H1 (cell line): ENCODE data around the gene DNA2. TPM values are rescaled to one million over a fixed set of nuclear protein-coding genes. Genes with fewer than 3 reads are reported as not detected.

ENCODE experiments used
- CTCF ChIA-PET: fragments of 300-600 bp; sonication (Branson Sonifier 250); formaldehyde crosslinking; loops from one replicate; lab custom pipeline; 2021; ENCODE audit not compliant: partially characterized antibody; lab: Charles Lee
- POLR2A ChIA-PET: fragments of 300-600 bp; sonication (Branson Sonifier 250); formaldehyde crosslinking; loops from one replicate; lab custom pipeline; 2021; ENCODE audit warnings: inconsistent platforms; ENCODE audit not compliant: partially characterized antibody; lab: Charles Lee
- DNase-seq, 2 experiments: peaks; one replicate each; pipeline versions ENCODE4 v3.0.0 to v3.0.0-alpha.2; 2010 to 2022; ENCODE audit warnings: low spot score in 2 of 2, low read depth in 1 of 2, mixed read lengths in 1 of 2
- FAIRE-seq: peaks from 2 replicates; lab custom pipeline; 2011; peaks lifted over from hg19 to GRCh38; lab: Jason Lieb, UNC
- H2AFZ ChIP-seq: 2 replicates; pipeline ENCODE4 v1.8.1; 2012; ENCODE audit warnings: low read length, inconsistent platforms
- H2AK5ac ChIP-seq: 2 replicates; pipeline ENCODE4 v1.6.1; 2013; ENCODE audit warnings: low read depth, low read length
- H2BK120ac ChIP-seq: replicated peaks from 2 replicates; pipeline ENCODE3; 2013; ENCODE audit warnings: low read depth, low read length, inconsistent platforms
- H2BK12ac ChIP-seq: 2 replicates; pipeline ENCODE4 v1.6.1; 2013; ENCODE audit warnings: low read depth, low read length
- H2BK15ac ChIP-seq: 2 replicates; pipeline ENCODE4 v1.6.1; 2013; ENCODE audit warnings: low read length
- H2BK20ac ChIP-seq: 2 replicates; pipeline ENCODE4 v1.6.1; 2013; ENCODE audit warnings: low read length
- H2BK5ac ChIP-seq: 2 replicates; pipeline ENCODE4 v1.6.1; 2013; ENCODE audit warnings: low read depth, low read length
- H3K14ac ChIP-seq: 2 replicates; pipeline ENCODE4 v1.6.1; 2013; ENCODE audit warnings: inconsistent platforms; ENCODE audit not compliant: insufficient read length
- H3K18ac ChIP-seq: 2 replicates; pipeline ENCODE4 v1.6.1; 2013; ENCODE audit warnings: low read length; ENCODE audit errors: extremely low read depth
- H3K23ac ChIP-seq: 2 replicates; pipeline ENCODE4 v1.6.1; 2013; ENCODE audit warnings: inconsistent platforms; ENCODE audit not compliant: insufficient read length
- H3K23me2 ChIP-seq: 2 replicates; pipeline ENCODE4 v1.6.1; 2013; ENCODE audit warnings: low read depth, low read length
- H3K27ac ChIP-seq: 2 replicates; pipeline ENCODE4 v1.6.1; 2011; ENCODE audit warnings: low read depth, low read length, inconsistent platforms
- H3K27me3 ChIP-seq, 4 experiments: replicated peaks in 1 of 4; 1 replicate in 1 of 4; 2 replicates in 3 of 4; pipeline versions ENCODE4 v1.6.1 to v1.8.1; 2011 to 2013; ENCODE audit warnings: low read length in 3 of 4, mild to moderate bottlenecking in 3 of 4, inconsistent platforms in 2 of 4, mixed read lengths in 2 of 4, moderate library complexity in 1 of 4; ENCODE audit not compliant: control insufficient read depth in 3 of 4, insufficient read depth in 3 of 4; ENCODE audit errors: extremely low read depth in 1 of 4
- H3K36me3 ChIP-seq, 4 experiments: 2 replicates each; pipeline versions ENCODE4 v1.6.1 to v1.8.1; 2011 to 2013; ENCODE audit warnings: mild to moderate bottlenecking in 4 of 4, low read length in 3 of 4, moderate library complexity in 2 of 4, control low read depth in 1 of 4, inconsistent platforms in 1 of 4; ENCODE audit not compliant: insufficient read depth in 4 of 4, control insufficient read depth in 2 of 4
- H3K4ac ChIP-seq: replicated peaks from 2 replicates; pipeline ENCODE3; 2013; ENCODE audit warnings: low read length, low read depth, mixed read lengths, inconsistent platforms; ENCODE audit not compliant: insufficient read length
- H3K4me1 ChIP-seq, 4 experiments: replicated peaks in 1 of 4; 1 replicate in 1 of 4; 2 replicates in 3 of 4; pipeline versions ENCODE4 v1.6.1 to v1.8.1; 2011 to 2013; ENCODE audit warnings: low read length in 3 of 4, inconsistent platforms in 2 of 4, mixed read lengths in 1 of 4; ENCODE audit not compliant: insufficient read depth in 4 of 4, control insufficient read depth in 3 of 4
- H3K4me2 ChIP-seq, 2 experiments: 2 replicates each; pipeline versions ENCODE4 v1.6.1 to v1.8.1; 2011 to 2013; ENCODE audit warnings: low read depth in 2 of 2, low read length in 2 of 2, control low read depth in 1 of 2, inconsistent platforms in 1 of 2, mild to moderate bottlenecking in 1 of 2; ENCODE audit not compliant: insufficient read depth in 1 of 2
- H3K4me3 ChIP-seq, 4 experiments: fragments of 200-600, 300-600 bp in 1 of 4; sonication (generic), shearing (Covaris generic), sonication (Bioruptor Twin) in 1 of 4; 2 replicates each; pipeline versions ENCODE4 v1.5.1 to v1.8.1; 2011 to 2016; ENCODE audit warnings: low read length in 4 of 4, low read depth in 3 of 4, control low read depth in 2 of 4, inconsistent platforms in 2 of 4, mild to moderate bottlenecking in 2 of 4, mixed read lengths in 1 of 4, moderate library complexity in 1 of 4; ENCODE audit not compliant: insufficient read depth in 2 of 4; ENCODE audit errors: extremely low read depth in 1 of 4
- H3K56ac ChIP-seq: replicated peaks from 2 replicates; pipeline ENCODE3; 2013; ENCODE audit warnings: low read depth, mild to moderate bottlenecking, mixed read lengths, low read length, inconsistent platforms; ENCODE audit not compliant: insufficient read length
- H3K79me1 ChIP-seq: 2 replicates; pipeline ENCODE4 v1.6.1; 2013; ENCODE audit warnings: low read depth, low read length, control low read depth
- H3K79me2 ChIP-seq, 2 experiments: 2 replicates each; pipeline versions ENCODE4 v1.6.1 to v1.8.1; 2012 to 2013; ENCODE audit warnings: low read length in 2 of 2, mild to moderate bottlenecking in 2 of 2, inconsistent platforms in 1 of 2; ENCODE audit not compliant: insufficient read depth in 2 of 2, control insufficient read depth in 1 of 2
- H3K9ac ChIP-seq, 4 experiments: replicated peaks in 1 of 4; 1 replicate in 1 of 4; 2 replicates in 3 of 4; pipeline versions ENCODE4 v1.6.1 to v1.8.1; 2011 to 2013; ENCODE audit warnings: low read depth in 3 of 4, low read length in 3 of 4, control low read depth in 2 of 4, mild to moderate bottlenecking in 2 of 4, moderate library complexity in 2 of 4, inconsistent platforms in 1 of 4; ENCODE audit errors: extremely low read depth in 1 of 4
- H3K9me3 ChIP-seq, 2 experiments: 2 replicates each; pipeline versions ENCODE4 v1.6.1 to v1.8.1; 2012 to 2013; ENCODE audit warnings: mild to moderate bottlenecking in 2 of 2, moderate library complexity in 2 of 2, control low read depth in 1 of 2, inconsistent platforms in 1 of 2, low read depth in 1 of 2, low read length in 1 of 2, mixed read lengths in 1 of 2; ENCODE audit not compliant: insufficient read depth in 2 of 2
- H4K20me1 ChIP-seq, 2 experiments: replicated peaks in 1 of 2; 2 replicates each; pipeline versions ENCODE3 to v1.8.1; 2011 to 2013; ENCODE audit warnings: inconsistent platforms in 2 of 2, low read length in 2 of 2, mild to moderate bottlenecking in 1 of 2; ENCODE audit not compliant: insufficient read depth in 2 of 2, control insufficient read depth in 1 of 2
- H4K5ac ChIP-seq: 2 replicates; pipeline ENCODE4 v1.6.1; 2013; ENCODE audit warnings: low read length, low read depth, mixed read lengths, inconsistent platforms; ENCODE audit not compliant: insufficient read length
- H4K8ac ChIP-seq: 2 replicates; pipeline ENCODE4 v1.8.0; 2013; ENCODE audit warnings: mild to moderate bottlenecking, moderate library complexity, low read length, inconsistent platforms; ENCODE audit not compliant: insufficient read depth; ENCODE audit errors: extremely low read depth
- H4K91ac ChIP-seq: replicated peaks from 2 replicates; pipeline ENCODE3; 2013; ENCODE audit warnings: low read length, mixed read lengths, inconsistent platforms; ENCODE audit not compliant: insufficient read length
- EGR1 ChIP-seq: IDR thresholded peaks from 2 replicates; pipeline ENCODE4 v1.6.1; 2011; ENCODE audit warnings: low read depth, low read length, borderline replicate concordance
- EP300 ChIP-seq, 2 experiments: IDR thresholded peaks; 1 replicate in 1 of 2; 2 replicates in 1 of 2; pipeline ENCODE4 v1.6.1; 2011 to 2012; ENCODE audit warnings: low read depth in 2 of 2, low read length in 2 of 2, mild to moderate bottlenecking in 2 of 2, borderline replicate concordance in 1 of 2, inconsistent platforms in 1 of 2, moderate library complexity in 1 of 2
- KDM1A ChIP-seq: fragments of 200-600, 300-600 bp; sonication (generic); IDR thresholded peaks from 2 replicates; pipeline ENCODE4 v1.7.1; 2016; ENCODE audit warnings: mild to moderate bottlenecking, low read length, borderline replicate concordance
- SIX5 ChIP-seq: IDR thresholded peaks from 2 replicates; pipeline ENCODE4 v1.6.1; 2011; ENCODE audit warnings: mild to moderate bottlenecking, low read depth, low read length
- SP4 ChIP-seq: IDR thresholded peaks from 2 replicates; pipeline ENCODE4 v1.6.1; 2012; ENCODE audit warnings: low read length, inconsistent platforms
- SUZ12 ChIP-seq: fragments of 200-600 bp; sonication (generic); IDR thresholded peaks from 2 replicates; pipeline ENCODE4 v1.6.1; 2012; ENCODE audit warnings: mild to moderate bottlenecking, inconsistent platforms, low read length, moderate library complexity, mixed read lengths
- ZNF274 ChIP-seq: IDR thresholded peaks from 2 replicates; pipeline ENCODE4 v1.7.0; 2012; ENCODE audit warnings: low read length, borderline replicate concordance; ENCODE audit errors: extremely low read depth
- WGBS, 2 experiments: shearing (Covaris generic) in 1 of 2; methylation state at CpG; one replicate each; pipeline versions ENCODE4 v1.1.6 to v1.1.7; 2013 to 2015; ENCODE audit warnings: low lambda C conversion rate in 2 of 2, mixed read lengths in 2 of 2, inconsistent platforms in 1 of 2, low coverage in 1 of 2, missing lambda C conversion rate in 1 of 2; ENCODE audit not compliant: insufficient replicate concordance in 2 of 2, insufficient coverage in 1 of 2, insufficient read length in 1 of 2; ENCODE audit errors: extremely low coverage in 1 of 2, missing lambda C conversion rate in 1 of 2; 5-methylcytosine and 5-hydroxymethylcytosine counted together
- polyA plus RNA-seq, 7 experiments: library from polyadenylated mRNA; depleted of rRNA in 3 of 7; stranded (reverse) in 5 of 7; unstranded in 2 of 7; fragments of >200 nt in 5 of 7; fragments of 200-250 nt in 2 of 7; gene quantifications; 1 replicate in 5 of 7; 2 replicates in 1 of 7; 4 replicates in 1 of 7; pipeline versions ENCODE4 v1.2.1 to v1.2.3, GENCODE V29; 2011 to 2013; ENCODE audit warnings: missing spikeins in 2 of 7, mixed read lengths in 2 of 7
- total RNA-seq: library from RNA; stranded (reverse); fragmentation: NEBNext Ultra II Directional; extraction: Animal tissue kit (Norgen Biotek cat#: 25700); gene quantifications from 2 replicates; pipeline ENCODE4 v1.2.1, GENCODE V29; 2021

DNA2 gene
- total and polyA plus RNA-seq, 2 of the 8 experiments (the other 6 are each of a cell fraction or from before 2014, with no cell fraction given) = 16.0 to 57.9 TPM

DNA sequence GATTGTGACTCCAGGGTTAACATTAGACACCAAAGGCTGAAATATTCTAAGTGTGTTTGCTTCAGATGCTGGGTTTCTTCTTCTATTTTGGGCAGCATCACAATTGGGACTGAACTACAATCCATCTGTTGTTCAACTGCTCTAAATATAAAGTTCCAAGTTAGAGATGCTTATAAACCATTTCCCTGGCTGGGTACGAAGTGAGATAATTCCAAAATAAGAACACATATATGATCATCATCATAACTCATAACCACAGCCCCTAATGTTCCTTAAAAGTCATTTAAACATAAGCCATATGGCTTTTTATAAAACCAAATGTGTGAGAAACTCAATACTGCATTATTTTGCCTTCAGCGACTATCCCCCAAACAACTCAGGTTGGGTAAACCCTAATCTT, 28.8 kb downstream of the DNA2 start:
- whole genome bisulfite sequencing, 2 experiments = 93% methylated on average over 2 of the region's 2 CpGs; no CpG with 5 or more reads in 1 of the 2 experiments
- Histone ChIP-seq H2BK5ac (no peak overlapping the region), H4K5ac (no peak overlapping the region), H2AFZ (no peak overlapping the region), H3K9ac (no peak overlapping the region), H3K9me3 (no peaks in the 10 kb centered on the region), H2BK20ac (no peak overlapping the region), H3K4me1 (no peaks in the 10 kb centered on the region), H2BK120ac (no peak overlapping the region), H3K23me2 (no peaks in the 10 kb centered on the region), H3K18ac (no peak overlapping the region), H4K8ac (no peak overlapping the region), H3K36me3 (peaks cover 3 to 58% (median 21%) of the 10 kb centered on the region in 4 experiments; a peak in 7 of 8 replicates), H3K79me1 (no peaks in the 10 kb centered on the region), H4K91ac (no peak overlapping the region), H3K23ac (no peak overlapping the region), H3K14ac (no peak overlapping the region), H4K20me1 (no peaks in the 10 kb centered on the region), H3K4me2 (no peak overlapping the region), H3K79me2 (no peaks in the 10 kb centered on the region), H3K4me3 (no peak overlapping the region), H2BK15ac (no peak overlapping the region), H3K56ac (no peak overlapping the region), H2BK12ac (no peak overlapping the region), H2AK5ac (no peak overlapping the region), H3K27me3 (no peaks in the 10 kb centered on the region), H3K4ac (no peak overlapping the region), H3K27ac (no peak overlapping the region)
- POLR2A ChIA-PET = interaction anchor here (1.2 to 2.7 kb wide), 2 partner anchors 8 to 26 kb away, joined by 3 to 6 read pairs; no protein-coding TSS in a partner anchor
- CTCF ChIA-PET = interaction anchor here (1.3 kb wide), 1 partner anchor 108 kb away, joined by 3 read pairs; no protein-coding TSS in a partner anchor
- DNase-seq = no peak
- TF ChIP-seq SUZ12 (no peak), SIX5 (no peak), ZNF274 (no peak), KDM1A (no peak), EGR1 (no peak), EP300 (IDR thresholded peaks at IDR 0.05; ENCODE audit: borderline replicate concordance in 1 of 2, low read depth in 2 of 2, low read length in 2 of 2) (no peak), SP4 (no peak)
- no peak for FAIRE-seq
